ENCODE results near the gene OPN1SW.
A peak's percentile ranks its signal among the peaks of the same experiment; 100 is the strongest.

Gene OPN1SW, protein sequence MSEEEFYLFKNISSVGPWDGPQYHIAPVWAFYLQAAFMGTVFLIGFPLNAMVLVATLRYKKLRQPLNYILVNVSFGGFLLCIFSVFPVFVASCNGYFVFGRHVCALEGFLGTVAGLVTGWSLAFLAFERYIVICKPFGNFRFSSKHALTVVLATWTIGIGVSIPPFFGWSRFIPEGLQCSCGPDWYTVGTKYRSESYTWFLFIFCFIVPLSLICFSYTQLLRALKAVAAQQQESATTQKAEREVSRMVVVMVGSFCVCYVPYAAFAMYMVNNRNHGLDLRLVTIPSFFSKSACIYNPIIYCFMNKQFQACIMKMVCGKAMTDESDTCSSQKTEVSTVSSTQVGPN

DNA sequence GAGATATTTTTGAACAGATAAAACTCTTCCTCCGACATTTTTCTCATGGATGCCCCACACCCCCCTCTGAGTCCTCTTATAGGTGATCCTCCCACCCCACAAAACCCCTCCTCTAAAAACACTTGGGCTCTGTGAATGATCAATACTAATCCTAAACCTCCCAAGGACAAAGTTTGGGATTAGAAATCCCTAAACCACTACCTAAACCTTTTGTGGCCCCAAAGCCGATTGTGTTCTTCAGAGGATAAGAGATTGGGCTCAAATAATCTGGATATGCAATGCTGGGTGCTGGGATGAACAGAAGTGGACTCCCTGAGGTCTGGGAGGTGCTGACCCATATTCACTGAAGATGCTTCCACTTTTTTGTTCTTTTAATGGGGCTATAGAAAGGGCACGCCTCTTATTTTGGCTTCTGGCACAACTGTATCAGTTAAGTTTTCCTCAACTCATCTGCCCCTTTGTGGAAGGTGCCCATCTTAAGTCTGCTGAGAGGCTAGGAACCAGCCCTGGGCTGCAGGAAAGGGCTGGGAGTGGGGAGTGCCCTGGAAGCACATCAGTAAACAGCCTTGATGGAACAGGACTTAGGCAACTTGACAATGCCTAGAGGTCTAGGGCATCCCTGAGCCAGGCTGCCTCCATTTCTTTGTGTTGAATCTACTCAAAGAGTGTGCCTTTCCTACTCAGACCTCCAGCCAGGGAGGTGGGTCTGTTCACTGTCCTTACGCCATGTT is at the start of gene OPN1SW:
Gene OPN1SW (minus strand): TSS at position 51 of the 731 bp plus-strand sequence. CDS start 13 bp downstream, at position 38.
- DNase-seq, result no peak

DNA sequence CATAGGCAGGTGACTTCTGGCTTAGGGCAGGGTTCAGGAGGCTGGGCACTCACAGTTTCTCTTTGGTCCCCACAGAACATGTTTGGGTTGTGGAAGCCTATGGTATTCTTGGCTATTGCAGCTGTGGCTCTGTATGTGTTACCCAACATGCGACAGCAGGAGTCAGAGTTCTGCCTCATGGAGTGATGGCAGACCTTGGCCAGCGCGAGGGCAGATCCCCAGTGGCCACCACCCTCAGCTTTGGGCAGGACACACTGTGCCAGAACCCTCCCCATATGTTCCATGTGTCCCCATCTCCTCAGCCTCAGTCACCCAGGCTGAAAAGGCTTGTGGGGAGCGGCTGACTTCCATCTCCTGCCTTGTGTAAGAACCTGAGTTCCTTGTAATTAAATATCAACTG is 46.1 kb upstream of the OPN1SW start:
- no peak for DNase-seq

DNA sequence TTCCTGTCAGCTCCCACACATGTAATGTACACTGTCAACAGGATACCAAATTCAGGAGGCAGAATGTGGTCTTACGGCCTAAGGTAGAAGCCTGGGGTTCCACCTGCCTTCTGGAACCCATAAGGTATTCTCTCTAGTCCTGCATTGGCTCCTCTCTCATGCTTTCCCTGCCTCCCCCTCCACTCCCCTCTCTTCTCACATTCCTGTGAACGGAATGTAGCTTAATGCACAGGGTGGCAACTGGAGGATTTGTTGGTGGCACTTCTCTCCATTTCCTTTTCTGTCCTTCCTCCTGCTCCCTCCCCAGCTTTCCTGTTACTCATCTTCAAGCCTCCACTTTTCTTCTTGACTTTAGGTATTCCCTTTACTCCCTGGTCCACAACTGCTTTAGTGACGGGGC is 43.1 kb upstream of the OPN1SW start:
- no peak for DNase-seq

DNA sequence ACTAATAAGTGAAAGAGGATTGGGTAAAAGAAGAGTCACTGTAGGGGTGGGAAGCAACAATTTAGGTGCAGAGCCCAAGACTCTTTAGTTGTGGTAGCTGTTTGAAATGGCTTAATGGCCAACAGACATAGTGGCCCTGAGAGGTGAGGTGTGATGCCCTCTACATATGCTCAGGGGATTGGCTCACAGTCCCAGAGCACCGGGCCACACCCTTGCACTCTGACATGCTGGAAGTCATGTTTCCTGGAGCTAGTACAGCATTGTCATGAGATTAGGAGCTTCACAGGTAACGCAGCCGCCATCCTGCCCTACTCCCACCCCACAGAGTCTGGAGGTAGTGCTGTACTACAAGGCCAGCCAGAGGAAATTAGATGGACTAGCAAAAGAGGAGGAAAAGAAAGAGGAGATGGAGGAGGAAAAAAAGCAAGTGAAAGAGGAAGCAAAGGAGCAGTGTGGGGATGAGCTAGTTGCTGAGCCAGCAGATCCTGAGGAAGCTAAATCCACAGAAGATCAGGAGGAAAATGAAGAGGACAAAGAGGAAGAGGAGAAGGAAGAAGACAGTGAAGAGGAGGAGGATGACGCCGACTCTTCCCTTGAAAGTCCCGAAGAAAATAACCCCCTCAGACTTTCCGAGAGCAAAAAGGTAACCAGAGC is 39.8 kb upstream of the OPN1SW start:
- no peak for DNase-seq

DNA sequence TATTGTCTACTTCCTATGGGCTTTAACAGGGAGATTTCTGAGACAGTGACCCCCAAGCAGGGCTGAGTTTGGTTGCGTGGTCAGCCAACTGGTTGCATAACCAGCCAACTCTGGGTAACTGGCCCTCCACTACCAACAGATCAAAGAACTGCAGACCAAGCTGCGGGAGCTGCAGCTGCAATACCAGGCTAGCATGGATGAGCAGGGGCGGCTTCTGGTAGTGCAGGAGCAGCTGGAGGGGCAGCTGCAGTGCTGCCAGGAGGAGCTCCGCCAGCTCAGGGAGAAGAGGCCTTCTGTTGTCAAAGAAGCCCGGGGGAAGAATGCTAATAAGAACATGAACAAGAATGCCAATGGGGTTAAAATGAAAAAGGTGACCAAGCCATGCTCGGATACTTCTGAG is 38.9 kb upstream of the OPN1SW start:
- DNase-seq, result no peak

DNA sequence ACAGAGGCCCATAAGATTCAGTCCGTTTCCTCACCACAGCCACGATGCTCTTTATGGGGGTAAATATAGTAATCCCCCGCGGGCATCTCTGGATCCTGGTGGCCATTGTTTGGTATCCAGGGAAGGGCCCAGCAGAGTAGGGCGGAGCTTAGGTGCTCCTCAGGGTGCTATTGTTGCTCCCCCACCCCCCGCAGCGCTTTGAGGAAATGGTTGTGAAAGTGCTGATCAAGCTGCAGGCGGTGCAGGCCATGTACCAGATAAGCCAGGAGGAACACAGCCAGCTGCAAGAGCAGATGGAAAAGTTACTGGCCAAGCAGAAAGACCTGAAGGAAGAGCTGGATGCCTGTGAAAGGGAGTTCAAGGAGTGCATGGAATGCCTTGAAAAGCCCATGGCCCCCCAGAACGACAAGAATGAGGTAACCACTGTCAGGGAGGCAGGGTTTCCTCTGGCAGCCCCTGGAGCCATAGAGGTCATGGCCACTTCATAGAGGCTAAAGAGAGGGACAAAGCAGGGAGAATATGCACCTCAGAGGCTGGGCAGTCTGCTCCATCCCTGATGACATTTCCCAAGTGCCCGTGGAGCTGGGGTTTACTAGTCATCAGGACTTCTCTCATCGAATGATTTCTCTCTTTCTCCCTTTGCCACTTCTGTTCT is 37.0 kb upstream of the OPN1SW start:
- no peak for DNase-seq

DNA sequence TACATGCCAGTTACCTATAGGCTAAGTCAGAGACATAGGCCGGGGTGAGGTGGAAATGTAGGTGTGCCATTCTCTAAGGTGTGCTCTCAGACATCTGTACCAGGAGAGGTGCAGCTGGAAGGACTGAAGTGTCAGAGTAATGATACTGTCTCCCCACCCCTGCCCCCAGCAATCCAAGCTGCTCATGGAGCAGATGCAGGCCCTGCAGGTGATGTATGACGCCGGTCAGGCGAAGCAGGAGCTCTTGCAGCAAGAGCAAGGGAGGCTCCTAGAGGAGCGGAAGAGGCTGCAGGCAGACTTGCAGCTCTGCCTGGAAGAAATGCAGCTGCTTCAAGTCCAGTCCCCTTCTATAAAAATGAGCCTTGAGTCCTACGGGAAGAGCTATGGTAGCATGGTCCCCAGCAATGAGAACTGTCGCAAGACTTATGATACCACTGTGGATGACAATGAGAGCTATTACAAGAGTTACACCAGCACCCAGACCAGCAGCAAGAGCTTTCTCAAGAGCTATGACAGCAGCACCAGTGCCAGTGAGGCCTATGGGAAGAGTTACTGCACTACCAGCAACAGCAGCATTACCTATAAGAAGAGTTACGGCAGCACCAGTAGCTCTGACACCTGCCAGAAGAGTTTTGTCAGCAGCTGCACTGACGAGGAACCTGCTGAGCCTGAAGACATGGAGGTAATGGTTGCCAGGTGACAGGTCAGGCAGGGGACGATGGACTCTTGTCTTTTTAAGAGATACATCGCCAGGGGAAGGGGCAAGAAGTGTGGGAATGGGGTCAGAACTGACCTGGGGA is 36.2 kb upstream of the OPN1SW start:
- peak; percentile 38 for DNase-seq

DNA sequence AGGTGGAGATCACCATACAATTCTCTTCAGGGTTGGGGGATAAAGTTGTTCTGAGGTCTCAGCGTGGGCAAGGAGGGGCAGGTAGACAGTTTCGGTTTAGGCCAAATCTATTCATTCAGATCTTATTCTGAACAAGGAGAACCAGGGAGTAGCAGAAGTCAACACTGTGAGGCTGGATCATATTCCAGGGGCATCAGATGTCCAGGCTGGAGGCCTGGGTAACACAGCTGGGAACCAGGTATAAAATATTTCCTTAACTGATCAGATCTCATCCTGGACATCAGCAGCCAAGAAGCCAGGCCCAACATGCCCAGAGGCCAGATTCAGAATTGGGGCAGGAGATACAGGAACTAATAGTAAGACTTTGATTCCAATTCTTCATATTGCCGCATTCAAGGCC is 35.4 kb upstream of the OPN1SW start:
- no peak for DNase-seq

DNA sequence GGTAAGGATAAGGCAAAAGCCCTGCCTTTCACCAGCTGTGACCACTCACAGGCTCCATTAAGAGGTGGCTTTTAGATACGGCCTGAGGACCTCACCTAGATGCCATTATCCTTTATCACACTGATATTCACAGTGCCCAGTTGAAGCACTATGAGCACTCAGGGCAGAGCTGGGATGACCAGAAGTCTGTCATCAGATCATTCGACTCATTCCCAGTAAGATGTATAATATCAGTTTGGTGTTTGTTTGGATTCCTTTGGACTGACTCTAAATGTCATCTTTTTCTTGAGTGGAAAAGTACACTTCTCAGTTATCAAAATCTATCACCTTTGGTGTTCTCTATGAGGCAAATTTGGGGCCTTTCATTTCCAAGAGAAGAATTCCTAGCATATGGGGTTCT is 34.9 kb upstream of the OPN1SW start:
- DNase-seq, result no peak

DNA sequence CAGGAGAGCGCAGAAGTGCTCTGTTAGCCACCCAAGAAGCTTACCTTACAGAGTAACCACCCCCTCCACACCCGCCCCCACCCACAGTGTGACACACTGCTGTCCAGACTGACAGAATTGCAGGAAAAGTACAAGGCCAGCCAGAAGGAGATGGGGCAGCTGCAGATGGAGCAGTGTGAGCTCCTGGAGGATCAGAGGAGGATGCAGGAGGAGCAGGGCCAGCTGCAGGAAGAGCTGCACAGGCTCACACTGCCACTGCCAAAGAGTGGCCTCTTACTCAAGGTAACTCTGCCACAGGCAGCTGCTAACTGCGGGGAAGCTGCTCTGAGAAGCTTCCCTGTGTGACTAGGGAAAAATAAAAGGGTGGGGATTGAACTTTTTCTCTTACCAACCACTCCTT is 33.8 kb upstream of the OPN1SW start:
- no peak for DNase-seq

DNA sequence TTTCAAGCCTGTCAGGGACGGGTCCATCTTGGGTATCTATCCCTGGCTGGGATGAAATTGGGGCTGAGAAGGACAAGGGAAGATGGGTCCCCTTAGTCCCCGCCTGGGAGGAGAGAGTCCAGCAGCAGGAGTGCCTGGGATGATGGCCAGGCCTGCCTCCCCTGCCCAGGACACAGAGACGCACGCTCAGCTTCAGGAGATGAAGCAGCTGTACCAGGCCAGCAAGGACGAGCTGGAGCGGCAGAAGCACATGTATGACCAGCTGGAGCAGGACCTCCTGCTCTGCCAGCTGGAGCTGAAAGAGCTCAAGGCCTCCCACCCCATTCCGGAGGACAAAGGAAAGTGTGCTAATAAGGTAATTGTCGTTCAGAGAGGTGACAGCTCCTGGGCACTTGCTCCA is 31.6 kb upstream of the OPN1SW start:
- DNase-seq, result no peak

DNA sequence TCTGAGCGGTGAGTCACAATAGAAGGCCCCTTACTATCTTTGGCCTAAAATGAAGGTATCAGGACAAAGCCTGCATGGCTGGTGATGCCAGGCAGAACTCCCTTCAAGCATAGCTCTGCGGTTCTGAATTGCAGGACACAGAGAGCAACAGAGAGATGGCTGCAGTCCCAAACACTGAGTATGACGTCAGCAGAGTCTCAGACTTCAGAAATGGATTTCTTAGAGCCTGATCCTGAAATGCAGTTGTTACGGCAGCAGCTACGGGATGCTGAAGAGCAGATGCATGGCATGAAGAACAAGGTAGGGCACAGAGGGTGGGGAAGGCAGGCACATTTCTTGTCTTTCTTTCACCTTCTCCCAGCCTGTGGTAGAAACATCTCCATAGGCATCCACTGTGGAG is 29.6 kb upstream of the OPN1SW start:
- no peak for DNase-seq

DNA sequence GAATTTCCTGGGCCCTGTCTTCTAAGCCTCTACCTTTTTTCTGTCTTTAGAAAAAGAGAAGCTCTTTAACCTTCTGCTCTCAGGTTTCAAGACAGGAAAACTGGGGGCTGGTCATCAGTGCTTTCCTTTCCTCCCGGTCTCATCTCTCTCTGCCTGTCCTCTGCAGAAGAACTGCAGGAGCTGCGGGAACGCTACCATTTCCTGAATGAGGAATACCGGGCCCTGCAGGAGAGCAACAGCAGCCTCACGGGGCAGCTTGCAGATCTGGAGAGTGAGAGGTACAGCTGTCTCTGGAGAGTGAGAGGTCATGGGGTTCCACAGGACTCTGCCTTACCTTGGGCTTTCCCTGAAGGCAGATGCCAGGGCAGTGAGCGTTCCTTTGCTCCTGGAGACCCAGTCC is 28.9 kb upstream of the OPN1SW start:
- no peak for DNase-seq

DNA sequence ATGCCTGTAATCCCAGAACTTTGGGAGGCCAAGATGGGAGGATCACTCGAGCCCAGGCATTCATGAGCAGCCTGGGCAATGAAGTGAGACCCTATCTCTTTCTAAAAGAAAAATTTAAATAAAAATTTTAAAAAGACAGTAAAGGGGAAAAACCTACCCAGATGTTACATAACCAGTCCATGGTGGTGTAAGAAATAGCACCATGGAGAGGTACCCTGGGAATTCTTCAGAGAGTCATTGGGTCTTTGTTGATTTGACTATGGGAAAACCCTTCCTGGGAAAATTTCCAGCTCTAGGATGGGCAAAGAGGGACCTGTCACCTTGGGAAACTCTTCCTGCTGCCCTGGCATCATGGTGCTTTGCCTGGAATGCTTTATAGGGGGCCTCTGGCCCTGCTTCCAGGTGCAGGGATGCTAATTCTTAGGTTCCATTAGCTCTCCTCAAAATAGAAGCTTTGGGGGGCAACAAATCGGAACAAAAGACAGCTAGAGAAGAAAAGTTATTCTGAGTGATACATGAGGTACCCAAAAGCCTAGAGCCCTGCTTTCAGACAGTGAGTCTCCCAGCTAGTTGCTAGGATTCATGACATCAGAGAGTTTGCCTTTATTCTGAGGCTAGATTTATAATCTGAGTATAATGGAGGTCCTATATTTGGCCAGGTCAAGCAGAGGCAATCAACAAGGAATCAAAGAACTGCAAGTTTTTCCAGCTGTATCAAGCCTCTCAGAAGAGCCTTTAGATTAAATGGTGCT is 26.2 kb upstream of the OPN1SW start:
- no peak for DNase-seq

DNA sequence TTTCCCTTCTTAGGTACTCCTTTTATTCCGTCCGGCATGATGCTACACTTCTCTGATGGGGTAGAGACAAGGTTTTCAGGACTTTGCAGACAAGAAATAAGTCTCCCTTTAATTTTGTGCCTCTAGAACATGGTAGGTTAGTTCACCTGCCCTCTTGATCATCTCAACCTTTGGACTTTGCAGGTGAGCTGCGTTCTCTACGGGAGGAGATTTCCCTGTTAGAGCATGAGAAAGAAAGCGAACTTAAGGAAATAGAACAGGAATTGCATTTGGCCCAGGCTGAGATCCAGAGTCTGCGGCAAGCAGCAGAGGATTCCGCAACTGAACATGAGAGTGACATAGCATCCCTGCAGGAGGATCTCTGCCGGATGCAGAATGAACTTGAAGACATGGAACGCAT is 25.4 kb upstream of the OPN1SW start:
- DNase-seq, result no peak

DNA sequence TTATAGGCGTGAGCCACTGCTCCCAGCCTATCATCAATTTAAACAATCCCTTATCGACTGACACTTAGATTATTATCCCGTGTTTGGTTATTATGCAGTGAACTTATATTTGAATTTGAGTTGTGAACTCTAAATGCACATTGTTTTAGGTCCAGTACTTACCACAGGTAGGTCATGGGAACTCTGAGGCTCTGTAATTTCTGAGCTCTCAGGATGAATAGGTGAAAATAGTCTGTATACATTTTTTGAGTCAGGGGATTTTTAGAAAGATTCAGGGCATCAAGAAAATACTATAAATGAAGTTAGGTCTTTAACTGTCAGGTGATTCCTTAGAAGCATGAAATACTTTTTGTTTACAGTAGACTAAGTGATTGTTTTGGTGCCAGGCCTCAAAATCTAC is 25.0 kb upstream of the OPN1SW start:
- DNase-seq, result no peak

DNA sequence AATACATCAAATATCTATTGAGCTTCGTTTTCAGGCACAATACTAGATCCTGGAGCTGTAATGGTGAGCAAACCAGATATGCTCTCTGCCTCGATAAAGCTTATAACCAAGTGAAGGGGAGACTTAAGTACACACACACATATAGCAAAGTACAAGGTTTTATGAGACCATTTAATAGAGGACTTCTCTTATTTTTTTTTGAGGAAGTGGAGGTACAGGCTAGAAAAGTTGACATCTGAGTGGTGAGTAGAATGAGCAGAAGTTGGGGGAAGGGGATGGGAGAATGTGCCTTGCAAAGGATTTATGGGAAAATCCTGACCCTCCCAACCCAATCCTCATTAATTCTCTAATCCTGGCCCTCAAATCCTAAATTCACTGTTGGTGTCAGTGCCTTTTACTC is 23.9 kb upstream of the OPN1SW start:
- no peak for DNase-seq

DNA sequence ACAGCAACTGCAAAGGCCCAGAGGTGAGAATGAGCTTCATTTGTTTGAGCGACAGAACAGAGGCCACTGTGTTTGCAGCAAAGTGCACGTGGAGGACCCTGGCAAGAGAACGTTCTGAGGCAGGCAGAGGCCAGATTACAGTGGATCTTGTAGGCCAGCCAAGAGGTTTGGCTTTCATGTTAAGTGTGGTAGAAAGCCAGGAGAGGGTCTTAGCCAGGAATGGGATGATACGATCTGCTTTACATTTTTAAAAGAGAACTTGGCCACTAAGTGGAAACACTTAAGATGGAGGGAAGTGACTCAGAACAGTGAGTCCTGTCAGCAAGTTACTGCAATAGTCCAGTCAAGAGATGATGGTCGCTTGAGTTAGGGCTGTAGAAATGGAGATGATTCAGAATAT is 20.7 kb upstream of the OPN1SW start:
- DNase-seq, result peak; percentile 23

DNA sequence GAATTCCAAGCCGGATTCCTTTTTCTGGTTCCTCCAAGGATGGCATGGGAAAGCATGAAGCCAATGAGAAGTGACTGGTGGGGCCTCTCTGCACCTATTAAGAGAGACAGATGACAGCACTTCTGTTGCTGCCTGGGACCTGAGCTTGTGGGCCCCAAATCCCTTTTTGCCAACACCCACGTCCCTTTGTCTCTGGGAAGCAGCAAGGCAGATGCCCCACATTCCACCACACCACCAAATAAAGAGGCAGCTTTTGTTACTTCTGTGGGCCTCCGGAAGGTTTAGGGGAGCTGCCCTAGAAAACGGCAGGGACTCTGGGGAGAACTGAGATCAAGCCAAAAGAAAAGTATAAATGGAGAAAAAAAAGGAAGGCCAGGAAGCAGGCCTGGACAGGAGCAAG is 19.5 kb upstream of the OPN1SW start:
- DNase-seq, result no peak

DNA sequence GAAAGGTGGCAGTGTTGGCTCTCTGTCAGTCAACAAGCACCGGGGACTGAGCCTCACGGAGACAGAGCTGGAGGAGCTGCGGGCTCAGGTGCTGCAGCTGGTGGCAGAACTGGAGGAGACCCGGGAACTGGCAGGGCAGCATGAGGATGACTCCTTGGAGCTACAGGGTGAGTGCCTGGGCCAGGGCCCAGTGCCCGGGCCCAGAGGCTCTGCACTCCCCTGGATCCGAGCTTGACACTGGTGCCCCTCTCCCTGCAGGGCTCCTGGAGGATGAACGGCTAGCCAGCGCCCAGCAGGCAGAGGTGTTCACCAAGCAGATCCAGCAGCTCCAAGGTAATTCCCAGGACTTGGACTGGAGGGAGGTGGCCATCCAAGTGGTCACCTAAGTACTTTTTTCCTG is 18.8 kb upstream of the OPN1SW start:
- no peak for DNase-seq

DNA sequence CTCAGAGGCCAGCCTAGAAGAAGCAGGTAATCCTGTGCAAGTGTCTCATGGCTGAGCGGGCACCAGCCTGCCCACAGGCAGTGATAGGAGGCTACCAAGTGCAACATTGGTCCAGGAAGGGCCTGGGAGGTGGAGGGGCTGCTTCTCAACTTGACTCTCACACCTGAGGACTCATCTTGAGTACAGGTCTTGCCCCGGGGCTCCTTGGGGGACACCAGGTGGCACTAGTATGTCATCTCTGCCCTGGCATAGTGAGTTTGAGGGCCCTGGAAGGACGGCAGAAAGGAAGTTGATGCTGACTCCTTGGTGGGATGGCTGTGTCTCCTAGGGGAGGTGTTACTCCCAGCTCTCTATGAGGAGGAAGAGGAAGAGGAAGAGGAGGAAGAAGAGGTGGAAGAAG is 18.4 kb upstream of the OPN1SW start:
- no peak for DNase-seq

DNA sequence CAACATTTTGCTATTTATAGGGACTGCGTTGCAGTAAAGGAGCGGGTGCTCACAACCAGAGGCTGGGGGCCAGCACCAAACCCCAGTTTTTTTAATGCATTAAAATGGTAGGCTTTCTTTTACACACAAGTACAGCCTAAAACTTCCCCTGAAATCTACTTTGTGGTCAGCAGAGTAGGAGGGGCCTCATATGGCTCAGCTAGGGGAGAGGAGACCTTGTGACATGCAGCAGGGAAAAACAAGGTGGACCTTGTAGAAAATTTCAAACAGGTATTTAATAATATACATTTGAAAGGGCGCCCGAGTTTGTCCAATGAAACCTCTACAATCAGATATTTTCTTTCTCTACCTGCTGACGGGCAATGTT is 17.6 kb upstream of the OPN1SW start:
- no peak for DNase-seq

All from DMS79 treated with DMSO at 0.1 percent for 48 hours (cell line).